Measurements from ENCODE around the gene PLEKHM3. TPM values are rescaled to one million over a fixed set of nuclear protein-coding genes. Genes with fewer than 3 reads are reported as not detected.

The PLEKHM3 gene
- total and polyA plus RNA-seq, 2 of the 4 experiments (the other 2 are of a cell fraction), result 2.4 to 11.3 TPM

GRCh38 chr2:207937253-207937652 lies 88.1 kb downstream of the PLEKHM3 start:
- Histone ChIP-seq H4K20me1 (ENCODE audit: insufficient read depth, low read length) (no peaks in the 10 kb centered on the region), H3K9me1 (ENCODE audit: insufficient read depth, low read length) (no peaks in the 10 kb centered on the region), H4K91ac (ENCODE audit: insufficient read depth, low read depth, low read length) (no peak overlapping the region), H2BK120ac (ENCODE audit: low read depth, low read length) (no peak overlapping the region), H4K8ac (ENCODE audit: low read depth in 2 of 2, low read length in 2 of 2) (no peak overlapping the region), H3K79me1 (ENCODE audit: low read depth in 1 of 2, low read length in 2 of 2) (no peaks in the 10 kb centered on the region), H3K9ac (ENCODE audit: low read depth, low read length) (no peak overlapping the region), H3K23ac (ENCODE audit: low read depth, low read length) (no peak overlapping the region), H3K56ac (ENCODE audit: extremely low read depth, insufficient read depth, low read length) (no peak overlapping the region), H2AFZ (replicated peaks; ENCODE audit: low read length, poor library complexity) (no peak overlapping the region), H3K27ac (ENCODE audit: insufficient read depth, low read length) (no peak overlapping the region), H3K36me3 (ENCODE audit: control insufficient read depth, insufficient read depth, low read length) (no peaks in the 10 kb centered on the region), H2BK15ac (ENCODE audit: low read depth, low read length) (no peak overlapping the region), H3K27me3 (ENCODE audit: control insufficient read depth, insufficient read depth, low read length) (no peaks in the 10 kb centered on the region), H3K14ac (replicated peaks; ENCODE audit: low read depth, low read length) (no peak overlapping the region), H3K4me3 (ENCODE audit: insufficient read depth, low read depth, low read length) (no peak overlapping the region), H2BK5ac (ENCODE audit: low read depth, low read length, poor library complexity, severe bottlenecking) (no peak overlapping the region), H2AK9ac (replicated peaks; ENCODE audit: low read depth, low read length, poor library complexity) (no peak overlapping the region), H3K9me3 (ENCODE audit: control insufficient read depth, insufficient read depth, low read length) (no peaks in the 10 kb centered on the region), H3K4me2 (ENCODE audit: low read depth, low read length) (no peak overlapping the region), H2BK20ac (ENCODE audit: low read depth, low read length) (no peak overlapping the region), H4K5ac (ENCODE audit: low read depth, low read length) (no peak overlapping the region), H3K18ac (ENCODE audit: low read depth, low read length) (no peak overlapping the region), H2AK5ac (ENCODE audit: low read depth, low read length) (no peak overlapping the region), H3K4me1 (ENCODE audit: control insufficient read depth, insufficient read depth, low read length) (no peaks in the 10 kb centered on the region), H3K4ac (ENCODE audit: low read depth, low read length) (no peak overlapping the region)
- no CpG with 5 or more reads among the region's 4 CpGs for WGBS, 2 experiments (ENCODE audit: extremely low coverage in 2 of 2, insufficient read length in 1 of 2)
- in situ Hi-C loops (cut with MboI; ENCODE audit: low sequenced_read_pairs) (no loop called here), intact Hi-C loops (cut with micrococcal nuclease) (no loop called here), dilution Hi-C loops (cut with HindIII; ENCODE audit: low sequenced_read_pairs, unreplicated experiment) (no loop called here)
- TF ChIP-seq CHD1 (IDR thresholded peaks at IDR 0.05; ENCODE audit: low read depth, low read length), result no peak
- no peak for TF ChIP-seq ELK1 (IDR thresholded peaks at IDR 0.05; ENCODE audit: borderline replicate concordance, low read depth, low read length)
- TF ChIP-seq SMC3 (IDR thresholded peaks at IDR 0.05; ENCODE audit: low read depth, low read length), result no peak
- no peak for TF ChIP-seq MXI1 (IDR thresholded peaks at IDR 0.05; ENCODE audit: borderline replicate concordance, low read depth, low read length)
- no peak for TF ChIP-seq MAZ (IDR thresholded peaks at IDR 0.05; ENCODE audit: borderline replicate concordance, low read depth, low read length)
- TF ChIP-seq MAFK (IDR thresholded peaks at IDR 0.05; ENCODE audit: low read depth, low read length), result no peak
- no peak for TF ChIP-seq RCOR1 (IDR thresholded peaks at IDR 0.05; ENCODE audit: insufficient replicate concordance, low read length)
- TF ChIP-seq CTCF (conservative IDR thresholded peaks at IDR 0.05; ENCODE audit: low read depth, low read length), result no peak
- ATAC-seq (ENCODE audit: low read depth) (no peak), DNase-seq (no peak)
- ChIA-PET POLR2A (ENCODE audit: unreplicated experiment) (no interaction called here), CTCF (no interaction called here)
- BruUV-seq (replicated peaks), result no TSS peak

Data from IMR-90 (cell line).